ENCODE data around the gene KIF25. TPM values are rescaled to one million over a fixed set of nuclear protein-coding genes. Genes with fewer than 3 reads are reported as not detected.

Gene KIF25
- total RNA-seq, 2 experiments from 2014 or later = not detected

DNA sequence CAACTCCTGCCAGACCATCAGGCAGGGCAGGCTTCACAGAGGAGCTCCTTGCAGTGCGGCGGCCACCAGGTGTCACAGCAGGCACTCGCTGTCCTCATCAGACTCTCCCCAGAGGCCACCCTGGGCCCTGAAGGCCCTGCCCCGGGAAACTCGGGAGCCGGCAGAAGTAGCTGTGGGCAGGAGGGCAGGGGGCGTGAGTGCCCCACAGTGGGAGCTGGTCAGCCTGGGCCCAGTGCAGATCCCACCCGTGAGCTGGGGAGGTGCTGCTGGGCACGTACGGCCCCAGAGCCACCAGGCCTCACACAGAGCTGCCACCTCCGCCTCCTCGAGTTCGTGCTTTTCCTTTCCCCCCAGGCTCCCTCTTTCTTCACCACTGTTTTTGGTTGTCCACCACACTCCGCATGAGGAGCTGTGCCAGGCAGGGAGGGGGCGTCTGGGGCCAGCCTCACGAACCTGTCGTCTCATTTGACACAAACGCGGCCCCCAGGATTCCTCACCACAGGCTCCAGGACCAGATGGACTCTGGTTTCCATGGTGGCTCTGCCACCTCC is 47.7 kb downstream of the KIF25 start:
- ChIA-PET CTCF (no interaction called here), POLR2A (interaction anchor here (1.0 kb wide), 1 partner anchor 24 kb away, joined by 3 read pairs; no protein-coding TSS in a partner anchor)
- Mint-ChIP-seq H3K9me3 (peaks cover 5% of the 10 kb centered on the region), H3K36me3 (ENCODE audit: low read depth) (no peaks in the 10 kb centered on the region), H3K27ac (no peak overlapping the region), H3K4me1 (ENCODE audit: low read depth) (no peaks in the 10 kb centered on the region), H3K4me3 (no peak overlapping the region), H3K27me3 (no peaks in the 10 kb centered on the region)
- no peak for DNase-seq
- TF ChIP-seq, protein P1, sequence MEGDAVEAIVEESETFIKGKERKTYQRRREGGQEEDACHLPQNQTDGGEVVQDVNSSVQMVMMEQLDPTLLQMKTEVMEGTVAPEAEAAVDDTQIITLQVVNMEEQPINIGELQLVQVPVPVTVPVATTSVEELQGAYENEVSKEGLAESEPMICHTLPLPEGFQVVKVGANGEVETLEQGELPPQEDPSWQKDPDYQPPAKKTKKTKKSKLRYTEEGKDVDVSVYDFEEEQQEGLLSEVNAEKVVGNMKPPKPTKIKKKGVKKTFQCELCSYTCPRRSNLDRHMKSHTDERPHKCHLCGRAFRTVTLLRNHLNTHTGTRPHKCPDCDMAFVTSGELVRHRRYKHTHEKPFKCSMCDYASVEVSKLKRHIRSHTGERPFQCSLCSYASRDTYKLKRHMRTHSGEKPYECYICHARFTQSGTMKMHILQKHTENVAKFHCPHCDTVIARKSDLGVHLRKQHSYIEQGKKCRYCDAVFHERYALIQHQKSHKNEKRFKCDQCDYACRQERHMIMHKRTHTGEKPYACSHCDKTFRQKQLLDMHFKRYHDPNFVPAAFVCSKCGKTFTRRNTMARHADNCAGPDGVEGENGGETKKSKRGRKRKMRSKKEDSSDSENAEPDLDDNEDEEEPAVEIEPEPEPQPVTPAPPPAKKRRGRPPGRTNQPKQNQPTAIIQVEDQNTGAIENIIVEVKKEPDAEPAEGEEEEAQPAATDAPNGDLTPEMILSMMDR (IDR thresholded peaks at IDR 0.05) = no peak
- no peak for ATAC-seq
- intact Hi-C loops (cut with micrococcal nuclease) = no loop called here

DNA sequence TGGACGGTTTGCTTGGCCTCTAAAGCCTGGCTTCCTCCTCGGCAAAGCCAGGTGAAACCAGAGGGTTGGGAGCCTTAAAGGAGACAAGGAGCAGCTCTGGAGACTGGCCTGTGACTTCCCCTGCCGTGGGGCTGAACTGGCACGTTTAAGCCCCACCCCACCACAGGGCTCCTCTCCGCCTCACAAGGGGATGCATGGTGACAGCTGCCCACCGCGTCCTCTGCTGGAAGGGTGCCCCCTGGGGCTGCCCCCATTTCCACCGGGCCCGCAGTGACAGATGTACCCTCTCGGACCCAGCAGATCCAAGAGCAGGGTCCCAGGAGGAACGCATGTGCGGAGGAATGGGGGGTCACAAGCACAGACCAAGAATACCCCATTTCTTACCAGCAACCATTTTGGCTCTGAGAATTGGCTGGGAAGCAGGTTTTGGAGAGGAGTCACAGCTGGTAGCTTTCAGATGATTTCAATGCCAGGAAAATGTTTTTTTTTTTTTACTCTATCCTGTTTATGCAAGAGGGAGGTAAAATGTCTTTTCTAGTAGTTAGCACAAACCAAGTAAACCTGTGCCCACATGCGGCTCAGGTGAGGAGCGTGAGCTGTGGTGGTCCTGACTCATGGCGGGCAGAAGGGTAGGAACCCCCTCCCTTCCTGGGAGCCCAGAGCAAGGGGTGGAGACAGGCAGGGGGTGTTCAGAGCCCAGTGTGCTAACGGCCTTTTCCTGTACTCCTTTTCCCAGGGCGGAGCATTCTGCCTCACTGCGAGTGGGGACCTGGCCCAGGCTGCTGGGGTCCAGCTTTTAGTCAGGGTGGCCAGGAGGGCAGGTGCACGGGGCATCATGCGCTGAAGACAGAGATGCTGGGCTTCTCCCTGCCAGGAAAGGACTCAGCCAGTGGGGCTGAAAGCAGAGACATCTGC is 48.5 kb downstream of the KIF25 start:
- Mint-ChIP-seq H3K9me3 (peaks cover 2% of the 10 kb centered on the region), H3K36me3 (ENCODE audit: low read depth) (no peaks in the 10 kb centered on the region), H3K27me3 (no peaks in the 10 kb centered on the region), H3K27ac (no peak overlapping the region), H3K4me3 (no peak overlapping the region), H3K4me1 (ENCODE audit: low read depth) (no peaks in the 10 kb centered on the region)
- CTCF ChIA-PET = no interaction called here
- no peak for ATAC-seq
- TF ChIP-seq, protein P1 (IDR thresholded peaks at IDR 0.05) = no peak
- intact Hi-C loops (cut with micrococcal nuclease) = no loop called here
- POLR2A ChIA-PET = no interaction called here
- no peak for DNase-seq

DNA sequence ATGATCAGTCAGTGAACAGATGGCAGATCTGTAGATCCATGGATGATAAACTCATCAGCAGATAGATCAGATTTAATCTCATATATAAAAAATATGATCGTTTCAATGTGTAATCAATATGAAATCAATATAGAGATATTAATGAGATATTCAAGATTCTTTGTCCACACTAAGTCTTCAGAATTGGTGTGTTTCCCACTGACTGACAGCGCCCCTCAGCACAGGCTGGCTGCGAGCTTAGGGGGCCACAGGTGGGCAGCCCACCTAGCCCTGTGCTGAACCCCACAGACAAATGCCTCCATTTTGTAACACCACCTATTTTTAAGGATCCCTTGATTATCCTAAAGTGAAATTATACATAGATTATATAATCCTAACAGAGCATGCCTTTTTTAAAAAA is 49.2 kb downstream of the KIF25 start:
- no peak for ATAC-seq
- intact Hi-C loops (cut with micrococcal nuclease) = no loop called here
- Mint-ChIP-seq H3K9me3 (peaks cover 2% of the 10 kb centered on the region), H3K36me3 (ENCODE audit: low read depth) (no peaks in the 10 kb centered on the region), H3K27ac (no peak overlapping the region), H3K4me1 (ENCODE audit: low read depth) (no peaks in the 10 kb centered on the region), H3K4me3 (no peak overlapping the region), H3K27me3 (no peaks in the 10 kb centered on the region)
- ChIA-PET CTCF (no interaction called here), POLR2A (no interaction called here)
- TF ChIP-seq, protein P1 (IDR thresholded peaks at IDR 0.05) = no peak
- DNase-seq = no peak

DNA sequence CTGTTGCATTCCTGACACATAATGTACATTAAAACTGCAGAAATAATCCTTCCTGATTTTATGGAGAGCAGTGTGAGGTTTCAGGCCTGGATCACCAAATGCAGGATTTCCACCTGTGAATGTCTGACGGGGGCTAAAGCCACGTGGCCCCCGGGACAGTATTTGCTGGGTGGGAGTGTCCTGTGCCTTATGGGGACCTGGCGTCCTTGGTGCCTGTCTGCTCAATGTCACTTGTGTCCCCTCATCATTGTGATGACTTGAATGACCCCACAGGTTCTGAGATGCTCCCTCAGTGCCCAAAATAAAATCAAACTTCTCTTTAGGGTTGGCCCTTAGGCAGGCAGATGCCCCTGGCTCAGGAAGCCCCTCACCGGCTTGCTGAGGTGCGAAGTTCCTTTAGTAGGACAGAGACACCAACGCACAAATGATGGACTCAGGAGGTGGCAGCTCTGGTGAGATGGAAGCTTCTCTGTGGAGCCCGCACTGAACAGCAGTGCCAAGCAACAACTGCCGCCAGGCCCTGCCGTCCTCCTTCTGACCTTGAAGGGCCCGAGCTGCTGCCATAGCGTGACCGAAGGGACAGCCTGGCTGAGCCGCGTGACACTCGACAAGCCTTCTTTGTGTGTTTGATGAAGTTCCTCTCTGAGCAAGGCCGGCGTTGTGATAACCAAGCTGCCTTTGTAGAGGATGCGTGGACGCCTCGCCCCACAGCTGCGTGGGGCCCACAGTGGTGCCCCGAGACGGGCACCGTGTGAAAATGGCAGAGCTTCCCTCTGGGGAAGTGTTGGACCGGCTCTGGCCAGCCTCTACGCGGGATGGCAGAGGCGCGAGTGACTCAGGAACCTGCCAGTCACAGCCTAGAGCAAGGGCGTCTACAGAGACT is 50.6 kb downstream of the KIF25 start:
- TF ChIP-seq, protein P1 (IDR thresholded peaks at IDR 0.05) = no peak
- no peak for DNase-seq
- Mint-ChIP-seq H3K36me3 (ENCODE audit: low read depth) (no peaks in the 10 kb centered on the region), H3K4me1 (ENCODE audit: low read depth) (no peaks in the 10 kb centered on the region), H3K27me3 (no peaks in the 10 kb centered on the region), H3K4me3 (no peak overlapping the region), H3K9me3 (no peaks in the 10 kb centered on the region), H3K27ac (no peak overlapping the region)
- ChIA-PET CTCF (no interaction called here), POLR2A (no interaction called here)
- no peak for ATAC-seq
- intact Hi-C loops (cut with micrococcal nuclease) = no loop called here

DNA sequence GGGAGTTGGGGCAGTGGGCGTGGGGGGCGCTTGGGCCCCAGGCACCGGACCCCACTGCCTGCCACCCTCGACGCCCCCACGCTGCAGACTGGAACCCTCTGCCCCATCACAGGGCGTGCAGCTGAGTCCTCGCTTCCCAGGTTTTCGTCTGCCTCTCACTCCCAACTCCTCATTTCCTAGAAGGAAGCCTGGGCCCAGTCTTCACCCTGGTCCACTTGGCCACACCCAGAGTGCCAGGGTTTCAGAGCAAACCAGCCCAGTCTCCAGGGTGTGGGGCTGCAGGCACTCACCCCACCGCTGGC is 51.2 kb downstream of the KIF25 start:
- no peak overlapping the region for H3K4me3 Mint-ChIP-seq
- DNase-seq (no peak), ATAC-seq (no peak)
- CTCF ChIA-PET = no interaction called here
- POLR2A ChIA-PET = no interaction called here
- H3K4me1 Mint-ChIP-seq (ENCODE audit: low read depth) = no peaks in the 10 kb centered on the region
- no peaks in the 10 kb centered on the region for H3K36me3 Mint-ChIP-seq (ENCODE audit: low read depth)
- TF ChIP-seq, protein P1 (IDR thresholded peaks at IDR 0.05) = no peak
- no peaks in the 10 kb centered on the region for H3K27me3 Mint-ChIP-seq
- intact Hi-C loops (cut with micrococcal nuclease) = no loop called here
- H3K27ac Mint-ChIP-seq = no peak overlapping the region
- H3K9me3 Mint-ChIP-seq = no peaks in the 10 kb centered on the region

All from activated CD8-positive, alpha-beta T cell treated with anti-CD3 and anti-CD28 coated beads for 36 hours (primary cell).